Loucy (cell line): ENCODE results near the gene PRKN.
A peak's percentile ranks its signal among the peaks of the same experiment; 100 is the strongest.

Experiments
- H2AFZ ChIP-seq: fragments of 200-600 bp; sonication (generic); 2 replicates; pipeline ENCODE4 v1.6.0; 2016; ENCODE audit warnings: antibody characterized with exemption, mild to moderate bottlenecking, low read length, moderate library complexity
- H3F3A ChIP-seq: fragments of 200-600 bp; 2 replicates; pipeline ENCODE4 v1.6.0; 2016; ENCODE audit warnings: antibody characterized with exemption, low read depth, mild to moderate bottlenecking
- H3K27me3 ChIP-seq: fragments of 200-600 bp; sonication (generic); 2 replicates; pipeline ENCODE4 v1.6.1; 2014; ENCODE audit warnings: low read length, mild to moderate bottlenecking; ENCODE audit not compliant: insufficient read depth, poor library complexity, severe bottlenecking
- H3K36me3 ChIP-seq: fragments of 200-600 bp; sonication (generic); 2 replicates; pipeline ENCODE4 v1.6.1; 2016; ENCODE audit warnings: low read length; ENCODE audit not compliant: insufficient read depth
- H3K4me1 ChIP-seq: fragments of 200-600 bp; sonication (generic); 2 replicates; pipeline ENCODE4 v1.5.1; 2014; ENCODE audit warnings: low read length, mild to moderate bottlenecking; ENCODE audit not compliant: insufficient read depth, poor library complexity, severe bottlenecking
- H3K4me2 ChIP-seq: fragments of 200-600 bp; sonication (generic); 2 replicates; pipeline ENCODE4 v1.6.0; 2014; ENCODE audit warnings: antibody characterized with exemption, low read length, low read depth, mild to moderate bottlenecking; ENCODE audit not compliant: poor library complexity, severe bottlenecking
- H3K4me3 ChIP-seq: fragments of 200-600 bp; sonication (generic); 2 replicates; pipeline ENCODE4 v1.5.1; 2014; ENCODE audit warnings: low read length, mild to moderate bottlenecking, mixed read lengths; ENCODE audit not compliant: poor library complexity, severe bottlenecking
- H3K79me2 ChIP-seq: fragments of 200-600 bp; sonication (generic); 2 replicates; pipeline ENCODE4 v1.6.1; 2014; ENCODE audit warnings: low read length; ENCODE audit not compliant: insufficient read depth
- H3K9ac ChIP-seq: fragments of 200-600 bp; sonication (generic); 2 replicates; pipeline ENCODE4 v1.6.0; 2014; ENCODE audit warnings: mild to moderate bottlenecking, low read depth, low read length, moderate library complexity; ENCODE audit not compliant: poor library complexity, severe bottlenecking
- H3K9me2 ChIP-seq: fragments of 200-600 bp; sonication (generic); replicated peaks from 2 replicates; pipeline ENCODE4 v1.6.1; 2016; ENCODE audit warnings: low read depth, low read length, mixed read lengths
- H3K9me3 ChIP-seq: fragments of 200-600 bp; sonication (generic); 2 replicates; pipeline ENCODE4 v1.6.1; 2014; ENCODE audit warnings: mild to moderate bottlenecking, antibody characterized with exemption, low read length, low read depth; ENCODE audit not compliant: insufficient read depth
- H4K20me1 ChIP-seq: fragments of 200-600 bp; sonication (generic); 2 replicates; pipeline ENCODE4 v1.6.0; 2014; ENCODE audit warnings: antibody characterized with exemption, low read length, mild to moderate bottlenecking; ENCODE audit not compliant: insufficient read depth, poor library complexity, severe bottlenecking
- EZH2phosphoT487 ChIP-seq: fragments of 200-600 bp; IDR thresholded peaks from 2 replicates; pipeline ENCODE4 v1.6.1; 2018; ENCODE audit warnings: antibody characterized with exemption, mild to moderate bottlenecking, moderate library complexity, borderline replicate concordance
- TF ChIP-seq, protein P1 (sequence below): fragments of 200-600 bp; sonication (generic); conservative IDR thresholded peaks from 2 replicates; pipeline ENCODE4 v1.5.1; 2014; ENCODE audit warnings: mild to moderate bottlenecking, antibody characterized with exemption, low read length

Gene PRKN

GRCh38 chr6:161424421-161424820 is 1303.1 kb downstream of the PRKN start:
- TF ChIP-seq, protein P1, sequence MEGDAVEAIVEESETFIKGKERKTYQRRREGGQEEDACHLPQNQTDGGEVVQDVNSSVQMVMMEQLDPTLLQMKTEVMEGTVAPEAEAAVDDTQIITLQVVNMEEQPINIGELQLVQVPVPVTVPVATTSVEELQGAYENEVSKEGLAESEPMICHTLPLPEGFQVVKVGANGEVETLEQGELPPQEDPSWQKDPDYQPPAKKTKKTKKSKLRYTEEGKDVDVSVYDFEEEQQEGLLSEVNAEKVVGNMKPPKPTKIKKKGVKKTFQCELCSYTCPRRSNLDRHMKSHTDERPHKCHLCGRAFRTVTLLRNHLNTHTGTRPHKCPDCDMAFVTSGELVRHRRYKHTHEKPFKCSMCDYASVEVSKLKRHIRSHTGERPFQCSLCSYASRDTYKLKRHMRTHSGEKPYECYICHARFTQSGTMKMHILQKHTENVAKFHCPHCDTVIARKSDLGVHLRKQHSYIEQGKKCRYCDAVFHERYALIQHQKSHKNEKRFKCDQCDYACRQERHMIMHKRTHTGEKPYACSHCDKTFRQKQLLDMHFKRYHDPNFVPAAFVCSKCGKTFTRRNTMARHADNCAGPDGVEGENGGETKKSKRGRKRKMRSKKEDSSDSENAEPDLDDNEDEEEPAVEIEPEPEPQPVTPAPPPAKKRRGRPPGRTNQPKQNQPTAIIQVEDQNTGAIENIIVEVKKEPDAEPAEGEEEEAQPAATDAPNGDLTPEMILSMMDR: no peak
- no peak for TF ChIP-seq EZH2phosphoT487
- Histone ChIP-seq H2AFZ (no peak overlapping the region), H3K4me3 (no peak overlapping the region), H3K27me3 (no peaks in the 10 kb centered on the region), H3K36me3 (no peaks in the 10 kb centered on the region), H3K4me2 (no peak overlapping the region), H3K79me2 (no peaks in the 10 kb centered on the region), H3K9me3 (no peaks in the 10 kb centered on the region; the same call in 1 of the 2 replicates), H3K4me1 (no peaks in the 10 kb centered on the region), H3K9ac (no peak overlapping the region), H3F3A (no peaks in the 10 kb centered on the region), H3K9me2 (no peaks in the 10 kb centered on the region), H4K20me1 (no peaks in the 10 kb centered on the region)

GRCh38 chr6:161422710-161423680 is 1304.6 kb downstream of the PRKN start:
- Histone ChIP-seq H3K36me3 (no peaks in the 10 kb centered on the region), H3K9me2 (no peaks in the 10 kb centered on the region), H2AFZ (no peak overlapping the region), H3K9ac (no peak overlapping the region), H3K4me2 (no peak overlapping the region), H3K79me2 (no peaks in the 10 kb centered on the region), H3K9me3 (no peaks in the 10 kb centered on the region; the same call in 1 of the 2 replicates), H3F3A (no peaks in the 10 kb centered on the region), H3K4me1 (no peaks in the 10 kb centered on the region), H4K20me1 (no peaks in the 10 kb centered on the region), H3K4me3 (no peak overlapping the region), H3K27me3 (no peaks in the 10 kb centered on the region)
- no peak for TF ChIP-seq EZH2phosphoT487
- TF ChIP-seq, protein P1: no peak

GRCh38 chr6:161418463-161418945 is 1309.1 kb downstream of the PRKN start:
- Histone ChIP-seq H4K20me1 (no peaks in the 10 kb centered on the region), H3K36me3 (no peaks in the 10 kb centered on the region), H3K27me3 (no peaks in the 10 kb centered on the region), H3F3A (no peaks in the 10 kb centered on the region), H3K4me3 (no peak overlapping the region), H3K9me2 (no peaks in the 10 kb centered on the region), H3K9ac (no peak overlapping the region), H3K79me2 (no peaks in the 10 kb centered on the region), H2AFZ (no peak overlapping the region), H3K4me2 (no peak overlapping the region), H3K9me3 (no peaks in the 10 kb centered on the region; the same call in 1 of the 2 replicates), H3K4me1 (no peaks in the 10 kb centered on the region)
- TF ChIP-seq, protein P1: peak; percentile 77
- TF ChIP-seq EZH2phosphoT487: no peak
